Fibroblast of pulmonary artery (primary cell): ENCODE data around the gene AADAT.

Experiments
- DNase-seq: peaks from one replicate; pipeline ENCODE4 v3.0.0-alpha.2; 2010; ENCODE audit warnings: low read depth
- H3K4me3 ChIP-seq: replicated peaks from 2 replicates; pipeline ENCODE4 v1.5.1; 2011; ENCODE audit warnings: low read depth, mild to moderate bottlenecking, control low read depth, low read length, moderate library complexity
- TF ChIP-seq, protein P1 (sequence below): IDR thresholded peaks from 2 replicates; pipeline ENCODE4 v1.5.1; 2011; ENCODE audit warnings: mild to moderate bottlenecking, control low read depth, low read length, inconsistent platforms; ENCODE audit errors: missing control alignments

AADAT gene

GRCh38 chr4:170012629-170012958 is 77.2 kb downstream of the AADAT start:
- TF ChIP-seq, protein P1, sequence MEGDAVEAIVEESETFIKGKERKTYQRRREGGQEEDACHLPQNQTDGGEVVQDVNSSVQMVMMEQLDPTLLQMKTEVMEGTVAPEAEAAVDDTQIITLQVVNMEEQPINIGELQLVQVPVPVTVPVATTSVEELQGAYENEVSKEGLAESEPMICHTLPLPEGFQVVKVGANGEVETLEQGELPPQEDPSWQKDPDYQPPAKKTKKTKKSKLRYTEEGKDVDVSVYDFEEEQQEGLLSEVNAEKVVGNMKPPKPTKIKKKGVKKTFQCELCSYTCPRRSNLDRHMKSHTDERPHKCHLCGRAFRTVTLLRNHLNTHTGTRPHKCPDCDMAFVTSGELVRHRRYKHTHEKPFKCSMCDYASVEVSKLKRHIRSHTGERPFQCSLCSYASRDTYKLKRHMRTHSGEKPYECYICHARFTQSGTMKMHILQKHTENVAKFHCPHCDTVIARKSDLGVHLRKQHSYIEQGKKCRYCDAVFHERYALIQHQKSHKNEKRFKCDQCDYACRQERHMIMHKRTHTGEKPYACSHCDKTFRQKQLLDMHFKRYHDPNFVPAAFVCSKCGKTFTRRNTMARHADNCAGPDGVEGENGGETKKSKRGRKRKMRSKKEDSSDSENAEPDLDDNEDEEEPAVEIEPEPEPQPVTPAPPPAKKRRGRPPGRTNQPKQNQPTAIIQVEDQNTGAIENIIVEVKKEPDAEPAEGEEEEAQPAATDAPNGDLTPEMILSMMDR: no peak
- no peak overlapping the region for H3K4me3 ChIP-seq
- DNase-seq: no peak

- DNase-seq: no peak
- no peak overlapping the region for H3K4me3 ChIP-seq
- TF ChIP-seq, protein P1: no peak
Observed at GRCh38 chr4:170011921-170012628, 77.7 kb downstream of the AADAT start.
